ENCODE measurements around the gene KLHDC7B. TPM values are rescaled to one million over a fixed set of nuclear protein-coding genes. Genes with fewer than 3 reads are reported as not detected.

Gene KLHDC7B
- total RNA-seq = not detected in 2 replicates

DNA sequence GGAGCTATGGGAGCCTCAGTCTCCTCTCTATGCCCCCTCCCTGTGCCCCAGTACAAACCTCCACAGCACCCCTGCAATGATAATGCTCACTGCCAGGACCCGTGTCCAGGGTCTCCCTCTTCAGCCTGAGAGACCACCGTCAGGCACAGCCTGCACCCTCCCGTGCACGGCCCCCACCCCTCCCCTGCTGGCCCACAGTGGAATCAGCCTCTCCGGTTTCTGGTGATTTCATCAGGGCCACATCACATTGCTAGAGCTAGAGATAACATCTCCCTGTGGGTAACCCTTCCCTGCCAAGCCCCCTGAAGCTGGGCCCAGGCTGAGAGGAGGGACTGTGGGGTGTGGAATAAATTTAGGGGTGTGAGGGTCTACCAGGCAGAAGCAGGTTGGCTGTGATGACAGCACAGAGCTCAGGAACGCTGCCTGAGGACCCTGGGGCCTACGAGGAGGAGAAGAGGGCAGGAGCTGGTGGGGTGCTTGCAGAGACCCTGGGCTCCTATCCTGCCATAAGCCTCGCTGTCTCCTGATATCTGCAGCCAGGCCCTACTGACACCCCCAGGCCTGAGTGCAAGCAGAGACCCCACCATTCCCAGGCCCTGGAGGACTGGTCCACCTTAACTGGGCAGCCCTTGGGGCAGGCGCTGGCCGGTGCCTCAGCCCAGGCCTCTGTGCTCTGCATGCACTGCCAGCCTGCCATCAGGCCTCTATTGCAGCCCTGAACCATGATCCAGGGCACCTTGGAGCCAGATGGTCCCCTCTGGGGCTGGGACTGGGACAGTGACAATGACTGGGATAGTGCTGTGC, at the start of gene KLHDC7B:
KLHDC7B (plus strand) TSS at position 378 of the 804 bp plus-strand sequence; CDS start at position 723, 345 bp downstream.

GRCh38 chr22:50507421-50507990, 38.2 kb upstream of the KLHDC7B start, which contains the start of gene LMF2:
TSS of gene LMF2 (minus strand) at chr22:50507702. CDS start at chr22:50507675, 27 bp downstream.

GRCh38 chr22:50507991-50508884, 37.5 kb upstream of the KLHDC7B start, which contains the start of gene NCAPH2:
TSS of gene NCAPH2 (plus strand) at chr22:50508224. CDS start at chr22:50508338, 114 bp downstream.

GRCh38 chr22:50525104-50525857, 20.4 kb upstream of the KLHDC7B start, which contains the start of gene SCO2:
TSS of gene SCO2 (minus strand) at chr22:50525598. CDS start at chr22:50524411, 1,187 bp downstream.

DNA sequence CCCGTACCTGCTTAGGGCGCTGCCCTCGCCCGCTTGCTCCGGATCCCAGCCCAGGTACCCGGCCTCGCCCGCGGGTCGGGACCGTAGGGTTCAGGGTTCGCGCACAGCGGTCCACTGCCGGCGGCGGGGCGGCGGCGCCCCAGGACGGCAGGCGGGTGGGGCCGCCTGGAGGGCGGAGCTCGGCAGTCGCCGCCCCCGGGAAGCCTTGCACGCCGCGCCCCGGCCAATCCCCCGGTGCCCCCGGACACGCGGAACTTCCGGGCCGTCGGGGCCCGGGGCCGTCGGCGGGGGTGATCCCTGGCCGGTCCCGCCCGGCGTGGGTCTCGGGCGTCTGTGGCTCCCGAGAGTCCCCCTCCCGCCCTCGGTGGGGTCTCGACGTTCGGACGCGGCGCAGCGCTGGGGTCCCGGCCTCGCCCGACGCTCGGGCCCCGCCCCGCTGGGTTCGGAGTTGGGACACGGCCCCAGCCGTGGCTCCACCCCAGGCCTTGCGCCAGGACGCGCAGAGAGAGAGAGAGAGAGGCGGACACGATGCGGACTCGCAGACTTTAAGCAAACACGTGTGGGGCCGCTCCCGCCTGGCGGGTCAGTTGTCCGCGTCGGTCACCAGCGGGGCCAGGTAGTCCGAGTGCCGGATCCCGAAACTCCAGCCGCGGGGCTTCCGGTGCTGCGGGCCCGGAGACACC, 15.7 kb upstream of the KLHDC7B start, which contains the start of gene TYMP:
TYMP (minus strand) TSS at position 116 of the 683 bp plus-strand sequence. CDS start 303 bp downstream, outside the sequence.

DNA sequence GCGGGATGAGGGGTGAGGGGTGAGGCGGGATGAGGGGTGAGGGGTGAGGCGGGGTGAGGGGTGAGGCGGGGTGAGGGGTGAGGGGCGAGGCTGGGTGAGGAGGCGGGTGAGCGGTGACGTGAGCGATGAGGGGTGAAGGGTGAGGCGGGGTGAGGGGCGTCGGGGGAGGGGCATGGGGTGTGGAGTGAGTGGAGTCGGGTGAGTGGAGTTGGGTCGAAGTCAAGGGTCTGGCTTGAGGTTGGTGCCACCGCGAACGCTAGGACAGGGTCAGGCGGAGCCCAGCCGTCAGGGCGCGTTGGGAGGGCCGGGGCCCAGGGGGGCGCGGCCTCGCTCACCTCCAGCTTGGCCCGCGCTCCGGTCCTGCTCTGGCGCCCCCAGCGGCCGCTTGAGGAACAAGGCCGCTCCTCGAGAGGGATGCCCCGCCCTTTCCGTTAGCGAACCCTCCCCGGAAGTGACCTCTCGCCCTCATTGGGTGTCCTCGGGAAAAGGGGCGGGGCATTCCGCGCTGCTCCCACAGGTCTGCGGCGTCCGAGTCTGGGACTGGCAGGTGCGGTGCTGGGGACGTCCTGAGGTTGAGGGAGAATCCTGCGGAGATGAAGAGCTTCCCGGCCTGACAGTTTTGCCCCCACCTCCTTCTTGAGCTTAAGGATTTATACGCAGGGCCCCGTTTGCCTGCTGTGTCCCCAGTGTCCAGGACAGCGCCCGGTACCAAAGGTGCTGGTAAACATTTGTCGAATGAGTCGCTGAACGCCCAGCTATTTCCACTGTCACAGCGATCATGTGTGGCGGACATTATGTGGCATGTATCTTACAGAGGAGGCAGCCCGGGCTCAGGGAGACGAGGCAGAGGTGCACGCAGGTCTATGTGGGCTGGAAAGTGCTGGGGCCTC, 17.1 kb downstream of the KLHDC7B start, which contains the start of gene SYCE3:
SYCE3 (minus strand) TSS at position 397 of the 890 bp plus-strand sequence. CDS start 6,514 bp downstream, outside the sequence.

DNA sequence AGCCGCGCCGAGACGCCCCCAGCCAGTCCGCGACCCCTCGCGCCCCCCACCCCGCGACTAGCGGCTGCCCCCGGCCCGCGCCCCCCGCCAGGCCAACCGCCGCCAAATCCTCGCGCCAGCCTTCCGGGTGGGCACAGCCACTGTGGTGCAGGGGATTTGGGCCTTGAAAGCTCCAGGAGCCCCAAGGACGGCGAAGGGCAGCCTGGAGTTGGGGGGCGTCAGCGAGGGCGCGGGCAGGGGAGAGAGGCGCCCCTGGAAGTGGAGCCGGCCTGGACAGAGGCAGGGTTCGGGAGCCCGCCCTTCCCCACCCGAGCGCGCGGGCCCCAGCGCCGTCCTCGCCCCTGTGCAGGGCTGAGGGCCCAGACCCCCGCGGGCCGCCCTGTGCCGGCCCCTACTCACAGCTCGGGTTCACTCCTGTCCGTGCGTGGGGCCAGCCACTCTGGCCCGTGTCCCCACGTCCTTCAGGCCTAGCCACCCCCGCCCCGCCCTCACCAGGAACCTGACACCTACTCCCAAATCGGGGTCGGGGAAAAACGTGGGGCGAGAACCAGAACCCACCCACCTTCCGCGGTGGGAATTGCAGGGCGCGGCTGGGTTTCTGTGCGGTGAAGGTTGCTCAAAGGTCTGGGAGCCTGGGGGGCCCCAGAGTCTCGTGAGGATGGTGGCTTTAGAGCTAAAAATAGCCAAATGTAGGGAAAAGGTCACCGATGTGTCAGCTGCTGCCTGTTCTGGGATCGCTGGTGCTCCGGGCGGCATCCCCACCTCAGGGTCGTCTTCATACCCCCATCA, 32.5 kb downstream of the KLHDC7B start, which contains the start of gene CPT1B:
CPT1B (minus strand) TSS at position 441 of the 789 bp plus-strand sequence. CDS start 512 bp downstream, outside the sequence.

GRCh38 chr22:50582493-50583293, 37.0 kb downstream of the KLHDC7B start, which contains the start of gene CHKB:
TSS of gene CHKB (minus strand) at chr22:50582849. CDS start at chr22:50582781, 68 bp downstream.

GRCh38 chr22:50600538-50600937, 54.8 kb downstream of the KLHDC7B start, which contains the start of gene MAPK8IP2:
TSS of gene MAPK8IP2 (plus strand) at chr22:50600793. CDS start at chr22:50600819, 26 bp downstream.

Other genes with a start within 250 kb of the KLHDC7B start
- 84.8 and 155 TPM in 2 replicates for gene PLXNB2, start 238.3 kb upstream of the KLHDC7B start, total RNA-seq
- gene DENND6B, start 218.9 kb upstream of the KLHDC7B start, total RNA-seq = 0.81 and 4.5 TPM in 2 replicates
- gene PPP6R2, start 202.6 kb upstream of the KLHDC7B start, total RNA-seq = 47.3 and 51.6 TPM in 2 replicates
- gene SBF1, start 70.9 kb upstream of the KLHDC7B start, total RNA-seq = 48.1 and 49.5 TPM in 2 replicates
- 10.2 and 10.8 TPM in 2 replicates for gene ADM2, start 64.4 kb upstream of the KLHDC7B start, total RNA-seq
- gene MIOX, start 59.0 kb upstream of the KLHDC7B start, total RNA-seq = not detected in 2 replicates
- gene LMF2, start 38.2 kb upstream of the KLHDC7B start, total RNA-seq = 92.3 and 98.9 TPM in 2 replicates
- gene NCAPH2, start 37.7 kb upstream of the KLHDC7B start, total RNA-seq = 20.0 and 24.9 TPM in 2 replicates
- 0.81 and 1.6 TPM in 2 replicates for gene SCO2, start 20.3 kb upstream of the KLHDC7B start, total RNA-seq
- gene TYMP, start 15.9 kb upstream of the KLHDC7B start, total RNA-seq = 48.4 and 51.1 TPM in 2 replicates
- gene SYCE3, start 17.0 kb downstream of the KLHDC7B start, total RNA-seq = not detected in 2 replicates
- 1.8 TPM in 1 of 2 replicates, not detected in the other for gene CPT1B, start 32.5 kb downstream of the KLHDC7B start, total RNA-seq
- 19.1 and 22.9 TPM in 2 replicates for gene CHKB, start 37.0 kb downstream of the KLHDC7B start, total RNA-seq
- gene MAPK8IP2, start 54.9 kb downstream of the KLHDC7B start, total RNA-seq = 1.3 and 2.0 TPM in 2 replicates
- gene ARSA, start 82.3 kb downstream of the KLHDC7B start, total RNA-seq = 73.8 and 77.8 TPM in 2 replicates
- gene SHANK3, start 126.9 kb downstream of the KLHDC7B start, total RNA-seq = 1.4 and 2.4 TPM in 2 replicates
- not detected in 2 replicates for gene ACR, start 192.3 kb downstream of the KLHDC7B start, total RNA-seq
- gene RABL2B, start 237.7 kb downstream of the KLHDC7B start, total RNA-seq = 6.3 and 7.1 TPM in 2 replicates